Epithelial cell of esophagus (primary cell): ENCODE results near the gene POLD4.

Experiments
- DNase-seq: peaks from one replicate; pipeline ENCODE4 v3.0.0; 2010; ENCODE audit warnings: low read depth
- H3K4me3 ChIP-seq: 2 replicates; pipeline ENCODE4 v1.5.1; 2011; ENCODE audit warnings: mild to moderate bottlenecking, low read length, control low read depth
- CTCF ChIP-seq: IDR thresholded peaks from 2 replicates; pipeline ENCODE4 v1.5.1; 2011; ENCODE audit warnings: low read depth, mild to moderate bottlenecking, low read length, control low read depth, inconsistent platforms; ENCODE audit not compliant: insufficient read depth; ENCODE audit errors: missing control alignments

Gene POLD4

GRCh38 chr11:67311556-67312082, 41.7 kb downstream of the POLD4 start:
- peak; percentile 64 for DNase-seq
- peak; percentile 8 for TF ChIP-seq CTCF
- no peak overlapping the region for H3K4me3 ChIP-seq

- no peak overlapping the region for H3K4me3 ChIP-seq
- TF ChIP-seq CTCF: no peak
- DNase-seq: no peak
Measured at GRCh38 chr11:67311051-67311555, 42.2 kb downstream of the POLD4 start.

GRCh38 chr11:67310246-67311050, 42.9 kb downstream of the POLD4 start:
- TF ChIP-seq CTCF: no peak
- H3K4me3 ChIP-seq: no peak overlapping the region
- DNase-seq: peak; percentile 76

GRCh38 chr11:67309661-67310061, 43.7 kb downstream of the POLD4 start:
- H3K4me3 ChIP-seq: no peak overlapping the region
- no peak for TF ChIP-seq CTCF
- DNase-seq: no peak

GRCh38 chr11:67309166-67309565, 44.2 kb downstream of the POLD4 start:
- no peak overlapping the region for H3K4me3 ChIP-seq
- no peak for TF ChIP-seq CTCF
- DNase-seq: no peak

GRCh38 chr11:67308031-67308866, 45.1 kb downstream of the POLD4 start:
- DNase-seq: no peak
- H3K4me3 ChIP-seq: no peak overlapping the region
- TF ChIP-seq CTCF: no peak
